HG03558 (cell line): ENCODE measurements around the gene HTR2C.
"Not testable (repeated sequence)": the region's sequence is repeated elsewhere in the genome, so short reads cannot be mapped to it uniquely, and the experiment has no call there.

Experiments used
- ATAC-seq: cut with Tn5 transposase; IDR thresholded peaks from one replicate; pipeline ENCODE4 v1.9.1; 2021; ENCODE audit warnings: moderate number of reproducible peaks; ENCODE audit not compliant: unreplicated experiment; ENCODE audit errors: extremely low read depth

Gene HTR2C

DNA sequence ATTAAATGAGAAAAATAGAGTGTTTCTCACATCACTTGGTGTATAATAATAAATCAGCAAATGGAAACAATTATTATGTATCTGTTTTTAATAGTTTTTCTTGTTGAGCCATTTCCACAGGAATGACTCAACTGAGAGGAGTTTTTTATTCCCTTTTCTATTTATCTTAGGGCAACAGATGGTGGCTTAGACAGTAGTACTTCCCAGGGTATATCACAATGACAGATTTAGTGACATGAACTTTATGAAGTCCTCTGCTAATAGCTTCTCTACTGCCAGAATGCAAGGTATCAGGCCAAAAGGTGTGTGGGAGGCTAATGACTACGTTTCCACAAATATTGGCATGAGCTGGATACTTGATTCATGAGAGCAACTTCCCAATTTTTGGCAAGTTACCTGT, 126.7 kb downstream of the HTR2C start:
- ATAC-seq, result no peak

DNA sequence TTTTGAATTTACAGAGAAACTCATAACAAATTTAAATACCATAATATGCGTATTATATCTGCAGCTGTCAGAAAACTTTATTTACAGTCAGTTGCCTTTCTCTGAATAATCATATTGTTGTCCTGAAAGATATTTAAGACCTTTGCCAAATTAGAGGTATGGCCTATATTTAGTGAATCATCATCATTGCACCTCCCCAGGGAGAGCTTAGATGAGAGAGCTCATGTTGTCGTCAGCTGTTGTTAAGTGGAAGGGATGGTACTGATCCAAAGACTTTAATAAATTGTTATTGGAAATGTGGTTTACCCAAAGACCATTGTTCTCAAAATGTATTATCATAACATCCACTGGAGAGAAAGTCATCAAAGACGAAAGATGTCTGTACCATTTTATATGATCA, 128.6 kb downstream of the HTR2C start:
- no peak for ATAC-seq

DNA sequence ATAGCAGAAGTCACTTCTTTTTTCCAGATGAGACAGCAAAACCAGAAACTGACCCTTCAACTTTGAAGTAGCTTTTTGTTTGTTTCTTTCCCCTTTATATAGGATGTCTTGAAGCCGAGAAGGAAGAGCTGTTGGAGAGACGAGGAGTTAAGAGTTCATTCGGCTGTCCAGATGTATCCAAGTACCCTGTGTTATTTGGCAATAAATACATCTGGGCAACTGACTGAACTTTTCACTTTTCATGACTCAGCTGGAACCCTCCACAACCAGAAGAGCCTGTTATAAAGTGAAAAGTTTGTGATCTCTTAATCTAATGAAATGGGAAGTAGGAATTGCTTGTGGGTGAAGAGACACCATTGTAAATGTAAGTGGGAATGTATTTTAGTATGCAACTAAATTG, 131.2 kb downstream of the HTR2C start:
- ATAC-seq, result no peak

DNA sequence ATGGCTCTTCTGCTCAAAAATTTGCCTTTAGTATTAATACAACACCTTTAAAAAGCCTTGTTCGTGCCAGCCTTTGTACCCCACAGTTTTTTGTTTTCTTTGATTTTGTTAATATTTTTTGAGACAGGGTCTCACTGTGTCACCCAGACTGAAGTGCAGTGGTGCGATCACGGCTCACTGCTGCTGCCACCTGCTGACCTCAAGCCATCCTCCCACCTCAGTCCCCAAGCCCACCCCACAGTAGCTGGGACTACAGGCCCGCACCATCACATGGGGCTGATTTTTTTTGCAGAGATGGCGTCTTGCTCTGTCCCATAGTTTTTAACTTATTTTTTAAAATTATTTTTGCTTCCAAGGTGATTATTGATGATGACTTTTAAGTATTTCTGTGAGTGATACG, 134.0 kb downstream of the HTR2C start:
- no peak for ATAC-seq

DNA sequence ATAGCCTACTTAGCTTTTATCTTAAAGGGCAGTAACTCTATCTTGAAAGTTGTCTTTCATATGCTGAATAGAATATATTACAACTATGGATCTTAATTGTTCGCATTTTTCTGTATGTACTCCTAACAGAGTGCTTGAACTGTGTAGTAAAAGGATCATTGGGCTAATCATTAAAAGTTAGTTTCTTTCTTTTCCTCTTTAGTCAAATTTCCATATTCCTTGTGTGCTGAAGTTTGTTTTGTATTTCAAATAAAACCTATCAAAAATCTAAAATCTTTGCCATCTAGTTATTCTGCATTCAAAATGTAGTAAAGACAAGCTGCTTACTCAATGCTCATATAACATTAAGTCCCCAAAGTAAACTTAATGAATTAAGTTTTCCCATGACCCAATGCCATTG, 182.7 kb downstream of the HTR2C start:
- ATAC-seq, result no peak

DNA sequence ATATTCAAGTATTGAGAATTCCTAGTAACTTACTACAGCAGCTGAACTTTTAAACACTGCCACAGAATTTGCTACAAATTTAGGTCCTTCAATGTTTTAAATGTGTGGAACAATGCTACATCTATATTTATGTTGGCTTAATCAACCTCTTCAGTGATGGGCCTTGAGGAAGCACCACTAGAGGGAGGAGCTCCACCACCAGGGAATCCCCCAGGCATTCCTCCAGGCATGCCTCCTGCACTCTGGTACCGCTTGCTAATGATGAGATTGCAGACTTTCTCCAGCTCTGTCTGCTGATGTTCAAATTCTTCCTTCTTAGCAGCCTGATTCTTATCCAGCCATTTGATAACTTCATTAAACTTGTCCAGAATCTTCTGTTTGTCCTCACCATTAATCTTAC, 190.8 kb downstream of the HTR2C start:
- no peak for ATAC-seq

DNA sequence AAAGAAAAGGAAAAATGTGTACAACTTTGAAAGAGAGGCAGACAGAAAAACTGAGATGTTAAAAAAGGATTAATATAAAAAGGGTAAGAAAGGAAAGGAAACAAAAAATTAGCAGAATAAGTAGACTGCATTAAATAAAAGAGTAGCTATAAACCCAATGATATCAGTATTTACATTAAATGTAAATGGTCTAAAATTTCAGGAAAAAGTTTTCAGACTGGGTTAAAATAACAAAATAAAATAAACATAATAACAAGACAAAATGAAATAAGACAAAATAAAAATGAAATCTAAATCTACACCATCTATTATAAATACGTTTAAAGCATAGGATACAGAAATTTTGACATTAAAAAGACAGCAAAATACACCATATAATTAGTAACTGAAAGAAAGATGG, 199.0 kb downstream of the HTR2C start:
- ATAC-seq, result no peak

DNA sequence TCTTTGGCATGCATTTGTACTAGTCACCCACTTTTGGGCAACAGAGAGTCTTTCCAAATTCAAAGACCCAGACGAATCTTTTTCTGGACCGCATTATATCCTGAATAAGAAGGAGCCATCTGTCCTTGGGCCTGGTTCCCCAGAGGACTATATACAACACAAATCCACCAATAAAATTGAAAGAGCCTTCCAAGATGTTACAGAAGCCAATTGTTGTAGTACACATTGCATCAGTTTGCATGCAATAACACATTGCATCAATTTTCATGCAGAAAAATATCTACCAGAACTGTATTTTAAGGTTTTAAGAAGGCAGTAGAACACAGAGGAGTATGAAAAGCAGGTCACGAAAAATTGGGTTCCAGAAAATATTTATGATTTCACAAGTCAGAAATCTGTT, 203.2 kb downstream of the HTR2C start:
- ATAC-seq, result no peak

DNA sequence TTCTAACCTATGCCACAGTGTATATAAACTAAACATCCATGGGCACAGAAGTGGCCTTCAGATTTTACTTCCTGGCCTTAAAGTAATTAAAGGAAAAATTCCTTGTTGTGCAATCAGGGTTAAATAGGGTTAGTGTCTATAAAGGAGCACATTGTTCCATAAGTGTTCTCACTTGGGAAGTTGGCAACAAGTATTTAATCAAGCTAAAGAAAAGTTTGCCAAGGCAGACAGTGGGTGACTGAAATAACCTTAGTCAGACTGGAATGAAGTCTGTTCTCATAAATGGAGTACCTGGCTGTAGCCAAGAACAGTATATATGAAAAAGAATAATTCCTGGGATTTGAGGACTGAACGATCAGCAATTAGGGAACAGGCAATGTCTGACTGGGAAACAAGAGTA, 213.6 kb downstream of the HTR2C start:
- ATAC-seq, result no peak

DNA sequence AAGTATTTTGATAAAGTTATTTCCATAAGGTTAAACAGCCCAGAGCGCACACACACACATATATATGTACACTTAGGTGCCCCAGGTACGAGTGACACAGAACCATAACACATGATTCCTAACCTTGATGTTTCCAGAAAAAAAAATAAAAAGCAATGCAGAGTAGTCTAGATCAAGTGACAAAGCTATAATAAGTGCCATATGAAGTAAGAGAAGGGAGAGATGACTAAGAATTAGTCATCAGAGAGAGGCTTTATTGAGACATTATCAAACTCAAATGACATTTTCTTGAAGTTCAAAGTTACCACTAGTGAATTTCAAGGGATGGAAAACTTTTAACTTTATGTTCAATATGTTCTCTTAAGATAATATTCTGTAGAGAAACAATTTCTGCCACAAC, 215.0 kb downstream of the HTR2C start:
- ATAC-seq, result no peak

DNA sequence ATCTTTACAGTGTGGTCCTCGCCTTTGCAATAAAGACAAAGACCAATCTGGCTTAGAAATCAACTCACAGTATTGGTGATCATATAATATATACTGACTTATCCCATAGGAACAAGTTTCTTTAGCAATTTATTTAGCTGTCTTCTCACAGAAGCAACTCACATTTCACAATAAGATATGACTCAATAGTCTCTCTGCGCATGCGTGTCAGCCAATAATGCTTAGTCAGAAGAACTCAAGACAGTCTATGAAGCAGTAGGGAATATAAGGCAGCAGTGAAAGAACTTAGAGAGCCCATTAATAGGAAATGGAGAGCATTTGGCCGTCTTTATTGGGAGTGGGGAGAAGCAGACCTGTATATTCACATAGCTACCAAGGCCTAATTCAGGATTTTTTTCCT, 216.8 kb downstream of the HTR2C start:
- no peak for ATAC-seq

DNA sequence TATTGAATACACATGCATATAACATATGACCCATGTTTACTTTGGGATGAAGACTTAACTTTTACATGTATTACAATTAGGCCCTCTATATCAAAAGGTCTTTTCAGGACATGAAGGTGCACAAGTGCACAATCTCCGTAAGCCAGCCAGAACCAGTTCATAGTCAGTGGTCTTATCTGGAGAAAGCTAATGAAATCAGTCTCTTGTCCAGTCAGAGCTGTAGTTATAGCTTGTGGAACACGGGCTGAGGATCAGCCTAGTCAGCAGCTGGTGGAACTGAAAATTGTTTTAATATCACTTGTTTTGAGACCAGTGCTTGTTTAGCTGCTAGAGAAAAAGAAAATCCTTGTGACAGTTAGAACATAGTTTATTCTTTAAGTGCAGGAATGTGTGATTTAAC, 235.6 kb downstream of the HTR2C start:
- ATAC-seq, result no peak

DNA sequence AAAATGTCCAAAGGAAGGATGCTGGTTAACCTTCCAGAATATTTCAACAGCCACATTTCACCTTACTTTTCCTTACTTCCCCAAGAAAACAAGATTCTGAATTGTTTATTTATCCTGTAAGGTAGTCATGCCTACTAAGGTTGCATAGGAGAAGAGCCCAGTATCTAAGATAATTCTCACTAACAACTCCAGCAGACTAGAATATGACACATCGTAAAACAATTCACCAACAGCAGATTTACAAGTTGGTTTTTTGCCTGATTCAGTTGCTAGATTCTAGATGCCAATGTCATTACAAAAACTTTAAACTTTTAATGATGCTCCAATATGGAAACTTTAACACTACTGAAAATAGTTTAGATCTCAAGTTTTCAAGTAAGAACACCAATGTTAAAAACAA, 257.2 kb downstream of the HTR2C start:
- no peak for ATAC-seq

DNA sequence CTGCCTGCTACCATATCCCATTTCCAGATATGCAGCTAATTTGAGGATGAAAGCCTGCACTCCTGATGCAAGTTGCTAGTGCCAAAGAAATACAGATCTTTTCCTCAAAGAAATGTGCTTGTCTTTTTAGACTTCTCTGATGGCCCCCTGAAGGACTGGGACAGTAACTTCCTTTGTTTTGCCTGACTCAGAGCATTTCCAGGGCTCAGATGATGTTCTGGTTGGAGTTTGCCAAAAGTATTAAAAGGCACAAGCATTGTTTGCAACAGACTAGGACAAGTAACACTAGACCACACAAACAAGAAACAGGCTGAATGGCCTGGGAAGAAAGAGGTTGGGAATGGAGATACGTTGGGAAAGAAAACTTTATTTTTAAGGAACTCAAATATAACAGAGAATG, 258.3 kb downstream of the HTR2C start:
- ATAC-seq, result no peak

DNA sequence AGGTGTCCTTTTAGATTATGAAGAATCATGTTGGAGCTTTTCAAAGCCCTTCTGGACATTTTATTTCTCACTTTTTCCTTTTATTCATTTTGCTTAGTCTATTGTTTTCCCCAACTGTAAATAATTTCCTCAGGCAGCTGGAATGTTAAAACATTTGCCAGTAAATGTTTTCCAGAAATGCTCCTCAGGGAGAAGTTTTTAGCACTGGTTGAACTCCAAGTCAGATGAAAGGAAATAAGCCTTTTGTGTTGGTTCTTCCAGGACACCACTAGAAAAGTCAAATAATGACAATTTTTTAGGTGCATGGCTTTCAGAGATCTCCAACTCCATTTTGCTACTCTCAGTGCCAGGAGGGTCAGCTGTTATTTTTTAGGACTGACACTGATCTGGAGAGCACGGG, 305.6 kb downstream of the HTR2C start:
- no peak for ATAC-seq

DNA sequence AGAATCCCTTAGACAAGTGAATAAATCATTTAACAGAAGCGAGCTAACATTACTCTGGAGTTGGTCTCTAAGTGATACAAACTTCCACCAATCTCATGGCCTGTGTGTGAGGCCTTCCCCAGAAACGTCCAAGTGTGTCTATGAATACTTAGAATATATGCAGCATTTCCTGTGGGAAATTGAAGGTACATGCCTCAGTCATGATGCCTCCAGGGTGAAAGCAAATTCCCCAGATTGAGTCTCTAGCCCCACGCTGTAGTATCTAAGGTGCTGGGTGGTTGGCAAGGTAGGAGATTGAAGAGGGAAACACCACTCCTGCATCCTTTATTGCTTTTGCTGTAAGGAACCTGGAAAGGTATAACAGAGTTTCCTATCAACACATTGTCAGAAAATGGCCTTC, 319.7 kb downstream of the HTR2C start:
- ATAC-seq, result no peak

DNA sequence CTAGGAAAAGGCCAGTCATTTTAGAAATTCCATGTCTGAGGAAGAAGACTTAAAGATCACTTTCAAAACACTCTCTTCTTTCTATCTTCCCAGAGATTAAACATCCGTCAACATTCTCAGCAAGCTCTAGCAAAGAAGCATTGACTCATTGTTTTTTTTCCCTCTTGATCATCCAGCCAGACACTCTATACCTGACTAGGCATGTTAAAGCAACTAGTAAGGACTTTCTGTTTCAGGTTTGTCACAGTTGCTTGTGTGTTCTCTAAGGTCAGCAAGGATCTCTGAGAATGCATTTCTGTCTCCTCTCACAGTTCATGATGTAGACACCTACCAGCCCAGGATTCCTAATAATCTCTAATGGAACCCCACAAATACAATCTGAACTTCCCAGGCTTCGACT, 321.4 kb downstream of the HTR2C start:
- no peak for ATAC-seq

DNA sequence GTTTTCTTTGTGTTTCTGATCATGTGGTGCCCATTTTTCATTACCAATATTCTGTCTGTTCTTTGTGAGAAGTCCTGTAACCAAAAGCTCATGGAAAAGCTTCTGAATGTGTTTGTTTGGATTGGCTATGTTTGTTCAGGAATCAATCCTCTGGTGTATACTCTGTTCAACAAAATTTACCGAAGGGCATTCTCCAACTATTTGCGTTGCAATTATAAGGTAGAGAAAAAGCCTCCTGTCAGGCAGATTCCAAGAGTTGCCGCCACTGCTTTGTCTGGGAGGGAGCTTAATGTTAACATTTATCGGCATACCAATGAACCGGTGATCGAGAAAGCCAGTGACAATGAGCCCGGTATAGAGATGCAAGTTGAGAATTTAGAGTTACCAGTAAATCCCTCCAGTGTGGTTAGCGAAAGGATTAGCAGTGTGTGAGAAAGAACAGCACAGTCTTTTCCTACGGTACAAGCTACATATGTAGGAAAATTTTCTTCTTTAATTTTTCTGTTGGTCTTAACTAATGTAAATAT, 323.2 kb downstream of the HTR2C start:
- no peak for ATAC-seq

DNA sequence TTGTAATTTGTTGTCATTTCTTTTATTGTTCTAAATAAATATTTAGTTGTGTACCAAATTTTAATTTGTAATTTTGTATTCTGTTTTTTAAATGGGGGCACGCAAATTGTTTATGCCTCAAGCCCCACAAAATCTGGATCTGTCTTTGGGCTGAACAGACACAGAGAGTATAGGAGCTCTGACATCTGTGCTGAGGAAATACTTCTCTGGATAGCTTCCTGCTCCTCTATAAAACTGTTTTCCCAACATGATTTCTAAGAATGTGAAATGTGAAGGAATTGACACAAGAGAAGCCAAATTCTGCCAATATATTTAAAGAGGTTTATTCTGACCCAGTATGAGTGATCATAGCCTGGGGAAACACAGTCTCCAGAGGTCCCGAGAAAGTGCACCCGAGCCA, 340.5 kb downstream of the HTR2C start:
- no peak for ATAC-seq

DNA sequence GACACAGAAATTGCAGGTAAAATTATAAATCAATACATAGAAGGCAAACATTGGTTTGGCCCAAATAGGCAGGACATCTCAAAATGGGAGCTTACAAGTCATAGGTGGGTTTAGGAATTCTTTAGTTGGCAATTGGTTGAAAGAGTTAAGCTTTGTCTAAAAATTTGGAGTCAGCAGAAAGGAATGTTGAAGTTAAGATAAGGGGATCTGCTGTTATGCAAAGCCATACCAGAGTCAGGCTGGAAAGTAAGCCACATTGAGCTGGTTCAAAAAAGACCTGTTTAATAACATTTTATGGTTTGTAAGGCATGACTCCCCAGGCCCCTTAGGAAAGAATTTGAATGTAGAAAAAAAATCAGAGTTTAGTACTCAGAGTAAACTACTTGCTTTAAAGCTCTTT, 341.0 kb downstream of the HTR2C start:
- no peak for ATAC-seq

DNA sequence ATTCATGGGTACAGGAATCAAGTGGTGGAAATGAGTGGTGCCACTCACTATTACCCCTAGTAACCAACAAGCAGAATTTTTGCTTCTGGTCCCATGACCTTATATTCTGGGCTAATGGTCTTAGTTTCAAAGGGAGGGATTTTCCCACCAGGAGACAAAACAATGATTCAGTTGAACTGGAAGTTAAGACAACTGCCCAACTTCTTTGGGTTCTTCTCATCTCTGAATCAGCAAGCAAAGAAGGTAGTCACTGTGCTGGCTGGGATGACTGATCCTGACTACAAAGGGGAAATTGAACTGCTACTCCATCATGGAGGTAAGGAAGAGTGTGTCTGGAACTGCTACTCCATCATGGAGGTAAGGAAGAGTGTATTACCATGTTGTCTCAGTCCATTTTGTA, 346.3 kb downstream of the HTR2C start:
- ATAC-seq, result no peak

DNA sequence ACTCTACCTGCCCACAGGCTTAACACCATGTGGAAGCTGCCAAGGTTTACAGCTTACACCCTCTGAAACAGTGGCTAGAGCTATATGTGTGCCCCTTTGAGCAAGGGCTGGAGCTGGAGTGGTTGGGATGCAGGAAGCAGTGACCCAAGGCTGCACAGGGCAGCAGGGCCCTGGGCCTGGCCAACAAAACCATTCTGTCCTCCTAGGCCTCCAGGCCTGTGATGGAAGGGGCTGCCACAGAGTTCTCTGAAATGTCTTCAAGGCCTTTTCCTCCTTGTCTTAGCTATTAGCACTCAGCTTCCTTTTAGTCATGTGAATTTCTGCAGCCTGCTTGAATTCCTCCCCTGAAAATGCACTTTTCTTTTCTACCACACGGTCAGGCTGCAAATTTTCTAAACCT, 348.7 kb downstream of the HTR2C start:
- ATAC-seq, result no peak

DNA sequence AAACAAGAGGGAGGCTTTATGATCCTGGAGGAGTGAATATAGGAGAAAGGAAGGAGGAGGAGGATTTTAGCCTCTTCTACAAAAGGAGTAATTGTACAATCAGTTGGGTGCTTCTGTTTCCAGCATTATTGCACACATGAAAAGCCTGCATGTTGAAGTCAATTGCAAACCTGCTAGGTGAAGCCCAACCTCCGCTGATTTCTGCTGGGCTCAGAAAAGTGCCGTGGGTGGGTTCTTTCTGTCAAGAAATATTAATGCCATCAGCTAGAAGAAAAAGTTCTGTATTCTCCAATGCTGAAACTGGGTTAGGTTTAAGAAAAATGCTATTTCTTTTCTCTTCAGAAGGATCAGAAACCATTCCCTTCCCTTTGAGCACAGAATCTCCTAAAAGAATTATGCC, 349.4 kb downstream of the HTR2C start:
- ATAC-seq, result not testable (repeated sequence)
